GM19035 (cell line): ENCODE data around the gene KNDC1.
A peak's percentile ranks its signal among the peaks of the same experiment; 100 is the strongest.

ENCODE experiments used
- ATAC-seq: cut with Tn5 transposase; IDR thresholded peaks from one replicate; pipeline ENCODE4 v1.9.1; 2021; ENCODE audit not compliant: unreplicated experiment

The KNDC1 gene

DNA sequence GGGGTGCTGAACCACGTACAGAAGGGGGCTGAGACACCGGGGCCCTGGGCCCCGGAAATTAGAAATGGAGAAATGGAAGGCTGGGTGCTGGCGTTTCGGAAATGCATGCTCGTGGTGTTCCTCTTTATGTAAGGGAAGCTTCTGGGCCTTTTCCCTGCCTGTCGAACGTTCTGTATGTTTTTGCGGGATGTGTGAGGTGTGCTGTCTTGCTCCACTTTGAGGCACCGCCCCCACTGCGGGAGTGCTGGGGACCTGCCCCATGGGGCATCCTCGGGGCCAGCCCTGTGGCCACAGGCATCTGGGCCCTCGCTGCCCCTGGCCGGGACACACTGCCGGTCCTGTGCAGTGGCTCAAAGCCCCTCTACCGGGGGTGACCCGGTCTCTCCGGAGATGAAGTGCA lies 75.9 kb downstream of the KNDC1 start:
- ATAC-seq = no peak

DNA sequence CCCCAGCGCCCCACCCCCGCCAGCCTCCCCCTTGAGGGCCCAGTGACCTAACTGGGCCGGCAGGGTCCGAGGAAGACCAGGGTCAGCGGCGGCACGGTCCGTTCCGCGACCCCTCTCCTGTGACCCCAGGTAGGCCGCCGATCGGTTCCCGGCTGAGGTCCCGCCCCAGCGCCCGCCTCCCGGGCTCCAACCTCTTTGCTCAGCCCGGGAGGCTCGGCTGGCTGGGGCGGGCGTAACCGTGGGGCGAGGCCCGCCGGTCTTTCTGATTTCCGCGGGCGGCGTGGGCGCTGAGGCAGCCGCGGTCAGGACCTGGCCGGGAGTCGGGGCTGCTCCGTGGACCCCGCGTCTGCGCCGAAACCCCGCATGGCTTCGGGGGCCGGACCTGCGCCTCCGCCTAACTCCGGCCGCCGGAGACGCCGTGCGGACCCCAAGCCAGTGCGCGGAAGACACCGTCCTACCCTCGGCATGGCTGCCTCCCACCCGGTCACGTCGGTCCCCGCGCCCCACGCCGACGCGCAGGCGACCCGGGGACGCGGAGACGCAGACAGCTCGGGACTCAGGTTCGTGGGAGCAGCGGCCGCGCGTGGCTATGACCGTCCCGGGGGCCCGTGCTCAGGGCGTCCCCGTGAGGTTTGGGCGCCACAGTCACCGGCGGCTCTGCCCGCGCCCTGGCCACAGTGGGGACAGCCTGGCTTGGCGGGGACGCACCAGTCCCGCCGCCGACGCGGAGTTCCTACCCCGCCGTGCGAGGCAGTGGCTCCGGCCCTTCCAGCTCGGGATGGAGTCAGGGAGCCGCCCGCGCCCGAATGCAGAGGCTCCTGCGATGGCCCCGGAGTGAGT lies 76.6 kb downstream of the KNDC1 start:
- ATAC-seq = no peak

DNA sequence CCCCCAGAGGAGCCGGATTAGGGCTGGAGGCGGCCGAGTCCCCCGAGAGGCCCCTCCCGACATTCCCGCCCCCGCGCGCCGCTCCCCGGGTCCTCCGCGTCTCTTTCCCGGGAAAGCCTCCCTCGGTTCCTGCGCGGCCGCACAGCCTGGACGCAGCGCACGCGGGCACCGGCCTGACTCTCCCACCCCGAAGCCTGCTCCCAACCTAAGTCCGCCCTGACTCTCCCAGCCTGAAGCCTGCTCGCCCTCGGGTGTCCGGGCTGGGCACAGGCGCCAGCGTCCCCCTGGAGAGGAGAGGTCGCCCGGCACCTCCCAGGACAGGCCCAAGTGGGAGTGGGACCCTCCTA lies 77.2 kb downstream of the KNDC1 start:
- no peak for ATAC-seq

DNA sequence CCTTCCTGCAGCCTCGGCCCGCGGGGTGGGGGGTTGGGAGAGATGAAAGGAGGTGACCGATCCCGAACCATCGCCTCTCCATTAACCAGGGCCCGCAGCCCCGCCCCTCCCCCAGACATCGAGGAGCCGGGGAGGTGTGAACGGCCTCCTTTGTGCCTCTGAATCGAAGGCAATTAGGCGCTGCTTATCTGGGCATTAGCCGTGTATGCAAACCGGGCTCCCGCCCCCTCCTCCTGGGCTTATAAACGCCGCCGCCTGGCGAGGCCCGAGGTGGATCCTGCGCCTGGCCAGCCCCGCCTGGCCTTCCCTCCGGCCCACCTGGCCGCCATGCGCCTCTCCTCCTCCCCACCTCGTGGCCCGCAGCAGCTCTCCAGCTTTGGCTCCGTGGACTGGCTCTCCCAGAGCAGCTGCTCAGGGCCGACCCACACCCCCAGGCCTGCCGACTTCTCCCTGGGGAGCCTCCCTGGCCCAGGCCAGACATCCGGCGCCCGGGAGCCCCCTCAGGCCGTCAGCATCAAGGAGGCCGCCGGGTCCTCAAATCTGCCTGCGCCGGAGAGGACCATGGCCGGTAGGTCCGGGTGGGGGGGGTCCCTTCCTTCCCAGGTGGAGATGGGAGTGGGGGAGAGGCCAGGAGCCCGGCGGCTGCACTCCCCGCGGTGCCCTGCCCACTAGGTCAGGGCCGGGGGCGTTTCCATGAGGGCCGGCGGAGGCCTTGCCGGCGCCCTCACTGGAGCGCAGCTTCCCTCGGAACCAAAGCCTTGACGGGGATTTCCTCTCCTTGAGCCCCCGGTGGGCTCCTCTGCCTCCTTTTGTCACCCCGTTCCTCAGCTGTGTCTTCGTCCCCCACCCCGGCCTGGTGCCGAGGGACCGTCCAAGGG lies 77.8 kb downstream of the KNDC1 start, which contains the start of gene VENTX:
TSS of gene VENTX (plus strand) at position 268 of the 878 bp plus-strand sequence. CDS start at position 328, 60 bp downstream.
- ATAC-seq = no peak

DNA sequence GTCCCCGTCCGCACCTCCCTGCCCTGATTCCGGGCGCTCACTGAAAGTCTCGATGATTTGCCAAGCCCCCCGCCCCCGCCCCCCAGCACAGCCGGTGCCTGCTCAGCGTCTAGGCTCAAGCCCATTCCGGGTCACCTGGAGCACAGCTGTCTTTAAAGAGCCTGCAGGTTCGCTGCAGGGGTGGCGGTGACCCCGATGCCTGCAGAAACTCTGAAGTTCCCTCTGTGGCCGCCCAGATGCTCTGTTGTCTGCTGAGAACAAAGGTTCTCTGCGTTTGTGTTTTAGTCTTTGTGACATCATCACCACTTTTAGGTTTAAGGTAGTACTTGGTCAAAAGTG lies 78.4 kb downstream of the KNDC1 start:
- no peak for ATAC-seq

DNA sequence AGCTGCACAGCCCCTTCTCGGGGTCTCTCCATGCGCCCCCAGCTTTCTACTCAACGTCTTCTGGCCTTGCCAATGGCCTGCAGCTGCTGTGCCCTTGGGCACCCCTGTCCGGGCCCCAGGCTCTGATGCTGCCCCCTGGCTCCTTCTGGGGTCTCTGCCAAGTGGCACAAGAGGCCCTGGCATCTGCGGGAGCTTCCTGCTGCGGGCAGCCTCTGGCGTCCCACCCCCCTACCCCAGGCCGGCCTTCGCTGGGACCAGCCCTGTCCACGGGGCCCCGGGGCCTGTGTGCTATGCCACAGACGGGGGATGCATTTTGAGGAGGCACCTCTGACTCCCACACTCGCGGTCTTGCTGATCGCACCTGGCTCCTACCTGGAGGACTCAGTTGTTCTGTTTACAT lies 80.0 kb downstream of the KNDC1 start:
- no peak for ATAC-seq

DNA sequence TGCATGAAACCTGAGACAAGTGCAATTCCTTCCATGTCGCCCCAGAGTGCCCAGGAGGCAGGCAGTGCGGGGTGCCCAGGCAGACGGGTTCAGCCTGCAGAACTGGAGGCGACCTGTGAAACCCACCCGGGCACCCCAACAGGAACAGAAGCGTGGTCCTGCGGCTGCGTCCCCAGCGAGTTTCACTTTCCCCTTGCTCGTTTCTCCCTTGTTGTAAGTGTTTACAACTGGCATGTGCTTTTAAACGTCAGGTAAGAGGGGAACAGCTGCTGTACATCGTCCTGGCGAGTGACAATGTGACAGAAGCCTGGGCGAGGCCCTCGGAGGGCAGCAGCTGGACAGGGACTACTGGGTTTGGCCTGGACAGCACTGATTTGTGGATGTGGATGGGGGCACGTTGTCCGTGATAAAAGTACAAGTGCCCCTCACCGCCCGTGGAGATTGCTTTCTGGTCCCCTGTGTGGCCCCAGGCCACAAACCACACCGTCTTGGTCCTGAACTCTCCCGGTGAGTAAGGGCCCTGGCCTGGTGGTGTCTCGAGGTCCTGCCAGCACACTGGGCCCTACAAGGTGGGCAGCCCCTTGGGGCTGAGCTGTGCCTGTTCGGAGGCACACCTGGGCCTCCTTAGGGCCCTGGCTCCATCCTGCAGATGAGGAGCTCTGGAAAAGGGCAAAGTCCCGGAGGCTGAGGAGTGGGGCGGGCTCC lies 81.6 kb downstream of the KNDC1 start:
- ATAC-seq = peak; percentile 44

DNA sequence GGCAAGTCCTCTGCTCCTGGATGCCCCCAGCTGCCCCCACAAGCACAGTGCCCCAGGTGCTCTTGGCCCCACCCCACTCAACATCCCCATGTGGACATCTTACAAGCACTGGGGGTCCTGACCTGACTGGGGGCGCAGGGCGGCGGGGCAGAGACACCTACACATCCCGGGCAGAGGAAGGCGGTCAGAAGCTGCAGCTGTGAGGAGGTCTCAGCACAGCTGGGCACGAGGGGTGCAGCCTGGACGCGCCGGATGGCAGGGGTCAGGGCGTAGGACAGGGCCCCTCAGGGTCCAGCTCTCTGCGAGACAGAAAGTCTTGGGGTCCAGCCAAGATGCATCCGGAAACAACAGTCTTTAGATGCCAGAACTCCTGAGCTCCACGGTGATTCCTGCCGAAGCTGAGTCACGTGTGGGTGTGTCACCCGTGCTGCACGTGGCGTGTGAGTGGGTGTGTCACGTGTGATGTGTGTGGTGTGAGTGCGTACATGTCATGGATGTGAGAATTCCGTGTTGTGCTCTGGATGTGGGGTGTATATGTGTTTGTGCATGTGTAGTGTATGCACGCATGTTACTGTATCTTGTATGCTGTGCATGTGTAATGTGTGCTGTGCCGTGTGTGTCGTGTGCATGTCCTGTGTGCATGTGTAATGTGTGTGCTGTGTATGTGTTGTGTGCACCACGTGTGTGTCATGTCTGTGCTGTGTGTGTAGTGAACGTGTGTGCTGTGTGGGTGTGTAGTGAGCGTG lies 82.8 kb downstream of the KNDC1 start:
- no peak for ATAC-seq

DNA sequence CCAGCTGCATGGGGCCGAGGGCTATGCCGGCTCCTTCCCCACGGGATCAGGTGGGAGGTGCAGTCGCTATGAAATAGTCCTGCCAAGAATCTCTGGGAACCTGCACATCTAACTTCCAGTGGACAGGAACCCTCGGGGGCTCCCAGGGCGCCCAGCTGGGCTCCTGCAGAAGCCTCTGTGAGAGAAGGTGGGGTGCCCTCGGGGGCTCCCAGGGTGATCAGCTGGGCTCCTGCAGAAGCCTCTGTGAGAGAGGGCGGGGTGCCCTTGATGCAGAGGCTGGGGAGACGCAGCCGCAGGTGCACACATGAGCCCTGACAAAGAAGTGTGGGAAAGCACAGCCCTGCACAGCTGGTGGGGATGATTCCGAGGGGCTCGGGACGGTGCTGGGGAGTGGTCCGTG lies 83.6 kb downstream of the KNDC1 start:
- ATAC-seq = no peak

DNA sequence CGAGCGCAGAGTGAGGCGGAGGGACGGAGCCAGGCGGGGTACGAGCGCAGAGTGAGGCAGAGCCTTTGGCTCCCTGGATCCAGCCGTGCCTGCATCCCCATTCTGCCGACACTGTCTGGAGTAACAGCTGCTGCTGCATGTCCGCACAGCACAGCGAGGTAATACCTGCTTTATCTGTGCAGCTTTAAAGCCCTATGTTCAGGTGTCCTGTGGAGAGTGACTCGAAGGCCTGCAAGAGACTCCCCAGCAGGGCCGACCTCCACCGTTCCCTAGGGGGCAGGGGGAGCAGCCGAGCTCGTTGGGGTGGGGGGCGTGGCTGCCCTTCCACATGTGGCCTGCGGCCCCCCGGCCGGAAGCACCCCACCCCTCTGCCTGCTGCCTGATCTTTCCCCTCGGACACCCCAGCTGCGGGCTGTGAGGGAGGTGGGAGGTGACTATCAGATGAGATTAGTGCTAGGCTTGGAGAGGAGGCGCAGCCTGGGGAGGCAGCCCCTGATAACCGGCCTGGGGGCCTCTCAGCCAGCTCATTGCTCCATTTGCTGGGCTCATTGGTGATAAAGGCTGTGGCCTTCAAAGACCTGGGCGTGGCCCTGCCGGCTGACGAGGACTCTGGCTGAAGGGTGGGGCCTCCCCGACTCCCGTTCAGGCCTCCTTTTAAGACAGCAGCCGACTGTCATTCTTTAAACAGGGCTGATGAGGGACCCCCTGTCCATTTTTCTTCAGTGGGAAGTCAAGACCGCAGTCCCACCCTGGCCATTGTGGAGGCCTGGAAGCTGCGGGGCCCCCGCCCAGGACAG lies 85.6 kb downstream of the KNDC1 start:
- no peak for ATAC-seq

DNA sequence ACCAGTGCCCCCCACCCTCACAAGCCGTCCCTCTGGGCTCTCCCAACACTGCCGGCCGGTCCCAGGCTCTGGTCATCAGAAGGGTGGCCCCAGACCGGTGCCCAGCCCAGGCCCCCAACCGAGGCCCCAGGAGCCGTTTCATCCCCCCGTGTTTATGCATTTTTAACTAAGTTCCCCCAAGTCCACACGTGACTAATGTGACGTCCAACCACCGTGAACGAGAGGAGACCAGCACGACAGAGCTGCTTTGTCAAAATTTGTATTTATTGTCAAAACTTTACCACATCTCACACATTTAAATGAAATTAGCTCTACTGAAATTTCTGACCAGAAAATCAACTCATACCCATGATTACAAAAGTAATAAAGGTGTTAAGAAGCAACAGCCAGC lies 86.2 kb downstream of the KNDC1 start:
- no peak for ATAC-seq

DNA sequence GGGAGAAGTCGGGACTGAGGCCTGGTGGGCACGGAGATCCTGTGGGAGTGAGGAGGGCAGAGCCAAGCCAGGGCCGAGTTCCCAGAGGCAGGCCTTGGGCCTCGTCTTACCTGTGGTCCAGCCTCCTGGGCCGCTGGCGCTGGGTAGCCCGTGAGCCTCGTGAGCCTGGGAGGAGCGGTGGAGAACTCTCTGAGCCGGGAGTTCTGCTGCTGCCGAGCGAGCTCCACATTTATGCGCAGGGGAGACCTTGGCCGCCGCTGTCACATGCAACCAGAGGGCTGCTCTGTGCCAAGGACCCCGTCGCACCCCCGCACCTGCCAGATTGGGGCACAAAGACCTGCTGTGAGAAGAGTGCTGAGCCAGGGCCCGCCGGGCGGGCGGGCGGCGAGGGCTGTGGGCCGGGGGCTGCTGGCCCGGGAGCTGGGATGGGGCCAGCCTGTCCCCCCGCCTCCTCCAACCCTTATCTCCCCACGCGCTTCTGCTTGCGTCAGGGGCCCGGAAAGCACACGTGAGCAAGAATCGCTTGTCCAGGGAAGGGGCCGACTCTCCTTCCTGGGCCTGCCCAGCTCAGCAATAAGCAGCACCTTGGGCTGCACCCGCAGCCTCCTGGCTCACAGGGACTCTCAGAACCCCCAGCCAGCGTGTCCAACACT lies 87.8 kb downstream of the KNDC1 start:
- no peak for ATAC-seq

DNA sequence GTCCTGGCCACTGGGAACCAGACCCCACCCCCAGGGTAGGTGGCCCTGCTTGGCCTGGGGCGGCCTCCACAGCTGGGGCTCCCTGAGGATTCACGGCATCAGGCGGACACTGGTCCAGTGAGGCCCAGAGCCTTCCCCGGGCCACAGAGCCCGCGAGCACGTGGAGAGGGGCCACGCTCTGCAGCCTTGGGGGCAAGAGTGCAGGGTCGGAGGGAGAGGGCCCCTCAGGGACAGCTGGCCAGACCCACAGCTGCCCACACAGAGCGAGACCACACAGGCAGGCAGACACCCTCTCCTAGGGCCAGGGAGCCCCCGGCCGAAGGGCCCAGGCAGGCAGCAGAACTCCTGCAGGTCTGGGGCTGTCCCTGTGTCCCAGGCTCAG lies 88.3 kb downstream of the KNDC1 start:
- ATAC-seq = no peak

DNA sequence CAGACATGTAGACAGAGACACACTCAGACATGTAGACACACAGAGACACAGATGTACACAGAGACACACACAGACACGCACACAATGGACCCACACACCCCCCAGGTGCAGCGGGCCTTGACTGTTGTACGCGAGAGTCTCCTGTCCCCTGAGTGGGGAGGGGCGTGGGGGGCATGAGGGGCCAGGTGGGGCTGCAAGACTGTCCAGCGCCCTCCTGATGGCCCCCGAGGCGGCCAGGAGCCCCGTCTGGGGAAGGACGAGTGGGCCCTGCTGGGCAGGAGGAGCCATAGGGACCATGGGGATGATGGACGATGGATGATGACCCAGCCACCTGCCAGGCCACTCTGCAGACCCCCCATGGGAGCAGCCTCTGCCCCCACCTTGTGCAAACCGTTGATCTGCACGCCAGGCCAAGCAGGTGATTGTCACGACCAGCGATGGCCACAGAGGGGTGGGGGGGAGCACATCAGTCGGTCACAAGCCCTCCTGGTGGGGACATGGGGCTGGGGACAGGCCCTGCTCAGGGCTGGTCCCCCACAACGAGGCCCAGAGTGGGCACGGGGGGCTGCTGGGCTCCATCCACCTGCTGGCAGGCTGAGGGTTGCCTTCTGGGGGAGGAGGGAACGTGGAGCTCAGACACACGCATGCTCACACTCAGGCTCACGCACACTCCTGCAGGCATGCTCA lies 89.2 kb downstream of the KNDC1 start:
- ATAC-seq = no peak

DNA sequence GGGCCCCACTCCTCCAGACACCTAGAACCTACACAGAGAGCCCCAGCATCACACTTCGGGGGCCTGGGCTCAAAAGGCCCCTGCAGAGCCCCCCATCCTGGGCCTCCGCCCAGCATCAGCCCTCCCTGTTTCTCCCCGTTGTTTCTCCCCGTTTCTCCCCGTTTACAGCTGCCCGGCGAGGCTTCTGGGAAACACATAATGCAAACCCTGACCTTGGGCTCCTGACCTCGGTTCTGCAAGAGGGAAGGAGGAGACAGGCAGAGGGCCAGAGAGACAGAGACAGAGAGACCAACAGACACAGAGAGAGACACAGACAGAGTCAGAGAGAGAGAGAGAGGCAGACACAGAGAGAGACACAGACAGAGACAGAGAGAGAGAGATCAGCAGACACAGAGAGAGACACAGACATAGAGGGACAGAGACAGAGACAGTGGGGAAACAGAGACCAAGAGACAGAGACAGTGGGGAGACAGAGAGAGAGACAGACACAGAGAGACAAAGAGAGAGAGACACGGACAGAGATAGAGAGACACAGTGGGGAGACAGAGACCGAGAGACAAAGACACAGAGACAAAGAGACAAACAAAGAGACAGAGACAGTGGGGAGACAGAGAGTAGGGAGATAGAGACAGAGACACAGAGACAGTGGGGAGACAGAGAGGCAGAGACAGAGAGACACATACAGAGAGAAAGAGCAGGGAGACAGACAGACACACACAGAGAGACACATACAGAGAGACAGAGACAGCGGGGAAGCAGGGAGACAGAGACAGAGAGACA lies 90.1 kb downstream of the KNDC1 start:
- ATAC-seq = no peak

DNA sequence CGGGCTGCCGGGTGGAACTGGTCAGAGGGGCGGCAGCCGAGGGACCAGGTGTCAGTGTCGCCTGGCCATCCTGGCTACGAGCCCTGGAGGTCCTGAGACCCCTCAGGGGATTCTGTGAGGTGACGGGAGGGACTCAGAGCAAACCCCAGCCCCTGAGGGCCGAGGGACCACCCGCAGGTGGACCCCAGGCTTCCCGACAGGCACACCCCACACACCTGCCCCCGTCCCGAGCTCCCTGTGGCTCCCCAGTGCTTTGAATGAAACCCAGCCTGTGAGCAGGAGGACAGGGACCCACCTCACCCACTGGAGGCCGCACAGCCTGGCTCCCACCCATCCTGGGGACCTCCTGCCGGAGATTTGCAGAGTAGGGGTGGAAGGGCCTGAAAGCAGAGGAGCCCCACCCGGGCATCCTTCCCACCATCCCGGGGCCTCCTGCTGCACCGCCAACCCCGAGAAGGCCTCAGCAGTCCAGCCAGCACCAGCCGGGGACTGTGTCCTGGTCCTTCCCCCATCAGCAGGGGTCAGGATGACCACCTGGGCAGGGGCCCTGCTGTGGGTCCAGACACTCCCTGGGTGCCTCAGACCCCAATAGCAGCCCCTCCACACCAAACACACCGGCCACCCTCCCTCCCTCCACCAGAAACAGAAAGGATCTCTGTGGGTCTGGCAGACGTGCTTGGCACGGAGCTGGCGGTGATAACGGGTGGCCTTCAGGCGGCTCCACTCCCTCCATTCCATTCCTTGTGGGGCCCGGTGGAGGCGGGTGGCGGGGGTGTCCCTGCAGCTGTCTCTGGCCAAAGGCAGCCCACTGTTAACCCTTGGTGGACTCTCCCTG lies 91.6 kb downstream of the KNDC1 start:
- no peak for ATAC-seq

DNA sequence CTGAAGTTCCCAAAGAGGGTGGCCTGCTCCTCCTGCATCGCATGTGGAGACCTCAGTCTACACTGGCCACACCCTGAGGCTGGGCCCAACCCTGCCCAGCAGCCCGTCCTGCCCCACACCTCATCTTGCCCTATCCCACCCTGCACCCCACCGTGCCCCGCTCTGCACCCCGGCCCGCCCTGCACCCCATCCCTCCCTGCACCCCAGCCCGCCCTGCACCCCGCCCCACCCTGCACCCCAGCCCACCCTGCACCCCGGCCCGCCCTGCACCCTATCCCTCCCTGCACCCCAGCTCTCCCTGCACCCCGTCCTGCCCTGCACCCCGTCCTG lies 92.2 kb downstream of the KNDC1 start:
- ATAC-seq = no peak
